Transverse colon (tissue), 4 donors: ENCODE measurements around the gene EFR3B. TPM values are rescaled to one million over a fixed set of nuclear protein-coding genes. Genes with fewer than 3 reads are reported as not detected.
"Not testable (repeated sequence)": the region's sequence is repeated elsewhere in the genome, so short reads cannot be mapped to it uniquely, and the experiment has no call there.

Source experiments
- DNase-seq: peaks from one replicate; pipeline ENCODE4 v3.0.0-alpha.2; 2019
- H3K27ac ChIP-seq, 4 donors: fragments of 200-600 bp; sonication (generic); 2 replicates each; pipeline ENCODE4 v1.5.1; 2016 to 2018; ENCODE audit warnings: inconsistent platforms in 4 of 4
- H3K27me3 ChIP-seq: fragments of 200-600 bp; sonication (generic); 2 replicates; pipeline ENCODE4 v1.5.1; 2017; ENCODE audit warnings: inconsistent platforms
- H3K36me3 ChIP-seq, 4 donors: fragments of 200-600 bp; sonication (generic); 2 replicates each; pipeline ENCODE4 v1.5.1; 2017 to 2019; ENCODE audit warnings: inconsistent platforms in 4 of 4
- H3K4me1 ChIP-seq, 4 donors: fragments of 200-600 bp; sonication (generic); 2 replicates each; pipeline ENCODE4 v1.5.1; 2017 to 2020; ENCODE audit warnings: inconsistent platforms in 4 of 4
- H3K4me3 ChIP-seq, 4 donors: fragments of 200-600 bp; sonication (generic); 1 replicate in 1 of 4; 2 replicates in 3 of 4; pipeline versions ENCODE4 v1.5.1 to v1.6.1; 2017 to 2019; ENCODE audit warnings: inconsistent platforms in 4 of 4
- H3K9me3 ChIP-seq, 2 donors: fragments of 200-600 bp; sonication (generic); 2 replicates each; pipeline ENCODE4 v1.5.1; 2017 to 2019; ENCODE audit warnings: inconsistent platforms in 2 of 2
- CTCF ChIP-seq, 5 experiments: fragments of 200-600 bp in 3 of 5; fragments of 450-650 bp in 2 of 5; sonication (generic) in 3 of 5; IDR thresholded peaks; 1 replicate in 2 of 5; 2 replicates in 3 of 5; pipeline ENCODE4 v1.5.1; 2016 to 2017; ENCODE audit warnings: antibody characterized with exemption in 5 of 5, inconsistent platforms in 3 of 5, mild to moderate bottlenecking in 2 of 5, moderate library complexity in 1 of 5
- EP300 ChIP-seq: sonication (generic); formaldehyde crosslinking; IDR thresholded peaks from one replicate; pipeline ENCODE4 v1.6.1; 2017; ENCODE audit warnings: antibody characterized with exemption, low read depth
- POLR2A ChIP-seq: fragments of 450-650 bp; IDR thresholded peaks from one replicate; pipeline ENCODE4 v1.6.1; 2016; ENCODE audit warnings: antibody characterized with exemption, mild to moderate bottlenecking, moderate library complexity
- POLR2AphosphoS5 ChIP-seq, 3 donors: sonication (generic); formaldehyde crosslinking; IDR thresholded peaks; one replicate each; pipeline ENCODE4 v1.6.1; 2016; ENCODE audit warnings: antibody characterized with exemption in 3 of 3
- WGBS, 2 donors: methylation state at CpG; one replicate each; pipeline ENCODE4 v1.1.5; 2018; ENCODE audit warnings: low coverage in 1 of 2; 5-methylcytosine and 5-hydroxymethylcytosine counted together
- in situ Hi-C, 4 donors: fragments of 200-750 bp; cut with MboI; loops; one replicate each; pipeline versions ENCODE4 v1.15.0 to v1.15.1; 2017; ENCODE audit warnings: low sequenced_read_pairs in 3 of 4, low pct_ligation_motif_present in 1 of 4, low pct_unique_long_range_greater_than_20kb in 1 of 4
- intact Hi-C: fragments of 100-400 bp; cut with DNase I; formaldehyde crosslinking; loops from one replicate; pipeline ENCODE4 v1.15.1; 2023; ENCODE audit warnings: low total_unique reads
- total RNA-seq, 4 donors: library from RNA; depleted of rRNA; stranded (reverse); fragments of >200 nt; gene quantifications; one replicate each; pipeline ENCODE4 v1.1.0, GENCODE V29; 2016

The EFR3B gene
- total RNA-seq, 4 donors from 2014 or later: under 0.01 to 1.4 (median 0.70) TPM

GRCh38 chr2:25125189-25125588 is 83.3 kb downstream of the EFR3B start:
- in situ Hi-C loops (loop anchor here in 2 of 4 donors (25.0 kb wide), 1 partner anchor 713 kb away; no protein-coding TSS in a partner anchor), intact Hi-C loops (no loop called here)
- H3K4me1 ChIP-seq: peaks cover 0 to 3% (median 0%) of the 10 kb centered on the region in 4 donors
- no peaks in the 10 kb centered on the region for H3K27me3 ChIP-seq
- H3K4me3 ChIP-seq: no peak overlapping the region
- H3K27ac ChIP-seq: no peak overlapping the region
- no peaks in the 10 kb centered on the region for H3K9me3 ChIP-seq
- no peaks in the 10 kb centered on the region for H3K36me3 ChIP-seq
- DNase-seq: no peak
- 86 to 87% methylated on average over 3 to 7 of the region's 7 CpGs for WGBS, 2 donors
- TF ChIP-seq POLR2AphosphoS5 (IDR thresholded peaks at IDR 0.05): no peak

GRCh38 chr2:25125976-25126375 is 84.1 kb downstream of the EFR3B start:
- Histone ChIP-seq H3K27me3 (peaks cover under 1% of the 10 kb centered on the region), H3K4me1 (peaks cover 0 to 3% (median 0%) of the 10 kb centered on the region in 4 donors), H3K27ac (no peak overlapping the region), H3K36me3 (no peaks in the 10 kb centered on the region), H3K4me3 (no peak overlapping the region), H3K9me3 (no peaks in the 10 kb centered on the region)
- TF ChIP-seq POLR2AphosphoS5 (IDR thresholded peaks at IDR 0.05) (no peak), POLR2A (no peak), CTCF (IDR thresholded peaks at IDR 0.05) (no peak), EP300 (no peak)
- WGBS, 2 donors: 73 to 78% methylated on average over 3 to 4 of the region's 4 CpGs
- intact Hi-C loops (no loop called here), in situ Hi-C loops (loop anchor here in 2 of 4 donors (25.0 kb wide), 1 partner anchor 714 kb away; no protein-coding TSS in a partner anchor)
- no peak for DNase-seq

- H3K36me3 ChIP-seq, intact Hi-C loops, H3K4me3 ChIP-seq, H3K9me3 ChIP-seq, H3K27me3 ChIP-seq, DNase-seq, H3K27ac ChIP-seq: not testable (repeated sequence)
- peaks cover 0 to 12% (median 10%) of the 10 kb centered on the region in 4 donors for H3K4me1 ChIP-seq
- in situ Hi-C loops: loop anchor here in 2 of 4 donors (25.0 kb wide), 1 partner anchor 715 kb away; no protein-coding TSS in a partner anchor
- 81 to 100% methylated on average over 2 to 3 of the region's 3 CpGs for WGBS, 2 donors
These were observed 85.2 kb downstream of the EFR3B start for GRCh38 chr2:25127071-25127470.

- intact Hi-C loops: loop anchor here (2.0 kb wide), 1 partner anchor 153 kb away; no protein-coding TSS in a partner anchor
- Histone ChIP-seq H3K9me3 (no peaks in the 10 kb centered on the region), H3K36me3 (no peaks in the 10 kb centered on the region), H3K27ac (no peak overlapping the region), H3K27me3 (peaks cover 12% of the 10 kb centered on the region), H3K4me1 (peaks cover 0 to 13% (median 11%) of the 10 kb centered on the region in 4 donors), H3K4me3 (no peak overlapping the region)
- no peak for DNase-seq
- 66 to 84% methylated on average over 5 of the region's 5 CpGs for WGBS, 2 donors
- in situ Hi-C loops: loop anchor here in 2 of 4 donors (25.0 kb wide), 1 partner anchor 715 kb away; no protein-coding TSS in a partner anchor
- TF ChIP-seq EP300 (no peak), POLR2AphosphoS5 (IDR thresholded peaks at IDR 0.05) (no peak), CTCF (IDR thresholded peaks at IDR 0.05) (no peak), POLR2A (no peak)
These were observed 85.8 kb downstream of the EFR3B start for GRCh38 chr2:25127646-25128045.

- TF ChIP-seq POLR2A: no peak
- no peak for TF ChIP-seq CTCF (IDR thresholded peaks at IDR 0.05)
- no peak for TF ChIP-seq EP300
- TF ChIP-seq POLR2AphosphoS5 (IDR thresholded peaks at IDR 0.05): no peak
- Histone ChIP-seq H3K4me3 (no peak overlapping the region), H3K27me3 (peaks cover 16% of the 10 kb centered on the region), H3K9me3 (no peaks in the 10 kb centered on the region), H3K36me3 (no peaks in the 10 kb centered on the region), H3K27ac (no peak overlapping the region), H3K4me1 (peaks cover 0 to 13% (median 11%) of the 10 kb centered on the region in 4 donors)
- intact Hi-C loops (loop anchor here (2.0 kb wide), 1 partner anchor 155 kb away; no protein-coding TSS in a partner anchor), in situ Hi-C loops (loop anchor here (5.0 to 25.0 kb wide), 3 partner anchors 145 to 718 kb away; no protein-coding TSS in a partner anchor)
- WGBS, 2 donors: 73 to 86% methylated on average over 3 to 15 of the region's 15 CpGs
- DNase-seq: no peak
These were observed 88.1 kb downstream of the EFR3B start for GRCh38 chr2:25129901-25130520.
